Stimulated activated CD4-positive, alpha-beta T cell treated with anti-CD3 and anti-CD28 coated beads, Interleukin-1b, Interleukin-23, amount 100 ng/mL, for 24 hours (primary cell): ENCODE measurements around the gene SPHK2.
A peak's percentile ranks its signal among the peaks of the same experiment; 100 is the strongest.

Experiments
- DNase-seq, 4 experiments: peaks; one replicate each; pipeline ENCODE4 v3.0.0-alpha.2; 2020; ENCODE audit warnings: low read depth in 4 of 4, low spot score in 1 of 4

Gene SPHK2

GRCh38 chr19:48636859-48637448 is 17.6 kb downstream of the SPHK2 start, which contains the start of gene DBP:
Gene DBP (minus strand): TSS chr19:48637379. CDS start chr19:48636994, 385 bp downstream.
- no peak for DNase-seq

- peak; percentile 93 to 99 (median 98) for DNase-seq
These were observed 18.2 kb downstream of the SPHK2 start for GRCh38 chr19:48637449-48637947.

GRCh38 chr19:48637948-48638830 is 18.9 kb downstream of the SPHK2 start:
- peak in 2 of 4 experiments; percentile 51 to 63 for DNase-seq

- no peak for DNase-seq
These were observed 19.6 kb downstream of the SPHK2 start for GRCh38 chr19:48638831-48639381.

- no peak for DNase-seq
These were observed 20.4 kb downstream of the SPHK2 start for GRCh38 chr19:48639483-48640375.

GRCh38 chr19:48641850-48642249 is 22.5 kb downstream of the SPHK2 start:
- no peak for DNase-seq

GRCh38 chr19:48642862-48643261 is 23.6 kb downstream of the SPHK2 start:
- DNase-seq, result no peak

- DNase-seq, result no peak
These were observed 25.0 kb downstream of the SPHK2 start for GRCh38 chr19:48644355-48644754.

- peak in 3 of 4 experiments; percentile 58 to 71 (median 62) for DNase-seq
These were observed 25.7 kb downstream of the SPHK2 start for GRCh38 chr19:48644839-48645619.

- no peak for DNase-seq
These were observed 26.3 kb downstream of the SPHK2 start for GRCh38 chr19:48645620-48646000.

- DNase-seq, result peak in 3 of 4 experiments; percentile 82 to 90 (median 82)
These were observed 26.9 kb downstream of the SPHK2 start, which contains the start of gene CA11 for GRCh38 chr19:48646001-48646721. Gene CA11 (minus strand): TSS chr19:48646187. CDS start chr19:48645632, 555 bp downstream.

- DNase-seq, result no peak
These were observed 27.5 kb downstream of the SPHK2 start for GRCh38 chr19:48646722-48647216.

GRCh38 chr19:48648134-48648533 is 28.8 kb downstream of the SPHK2 start:
- no peak for DNase-seq

- DNase-seq, result no peak
These were observed 31.8 kb downstream of the SPHK2 start for GRCh38 chr19:48650974-48651682.

- no peak for DNase-seq
These were observed 32.4 kb downstream of the SPHK2 start for GRCh38 chr19:48651683-48652048.

GRCh38 chr19:48654299-48655059 is 35.2 kb downstream of the SPHK2 start:
- no peak for DNase-seq

GRCh38 chr19:48656840-48657474 is 37.7 kb downstream of the SPHK2 start:
- no peak for DNase-seq
